ENCODE results near the gene SPDYE6. TPM values are rescaled to one million over a fixed set of nuclear protein-coding genes. Genes with fewer than 3 reads are reported as not detected.

Gene SPDYE6
- polyA plus RNA-seq, 3 donors, result 0.12 to 0.29 TPM; not detected in 1

DNA sequence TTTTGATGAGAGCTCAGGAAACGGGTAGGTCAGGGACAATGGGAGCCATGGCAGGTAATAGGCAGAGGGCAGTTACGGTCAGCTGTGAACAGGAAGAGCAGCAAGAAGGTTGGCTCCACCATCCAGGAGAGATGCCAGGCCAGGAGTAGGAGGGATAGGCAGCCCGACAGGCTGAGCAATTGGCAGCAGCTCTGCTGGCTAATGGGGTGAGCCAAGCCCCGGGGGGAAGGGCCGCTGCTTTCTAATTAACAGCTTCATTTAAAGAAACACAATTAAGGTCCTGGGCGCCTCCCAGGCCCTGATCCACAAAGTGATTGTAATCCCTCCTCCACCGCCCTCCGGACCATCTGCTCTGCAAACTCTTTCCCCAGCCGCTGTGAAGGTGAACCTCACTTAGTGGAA lies 45.8 kb downstream of the SPDYE6 start:
- Histone ChIP-seq H3K36me3 (replicated peaks in 1 of 2; ENCODE audit: control insufficient read depth in 1 of 2, insufficient read depth in 2 of 2, low read length in 2 of 2) (peaks cover 32 to 56% of the 10 kb centered on the region in 2 donors), H3K27me3 (ENCODE audit: control insufficient read depth in 2 of 2, insufficient read depth in 2 of 2, low read length in 2 of 2) (no peaks in the 10 kb centered on the region), H3K4me2 (replicated peaks; ENCODE audit: extremely low read depth, low read length, poor library complexity, severe bottlenecking) (no peak overlapping the region), H3K9ac (ENCODE audit: insufficient read depth, low read length, poor library complexity, severe bottlenecking) (no peak overlapping the region), H3K4me3 (replicated peaks in 1 of 3; ENCODE audit: low read depth in 2 of 3, low read length in 3 of 3) (no peak overlapping the region), H2AFZ (ENCODE audit: insufficient read depth, low read depth, low read length, poor library complexity, severe bottlenecking) (no peak overlapping the region), H3K79me2 (ENCODE audit: insufficient read depth, low read length) (no peaks in the 10 kb centered on the region), H3K27ac (ENCODE audit: low read depth in 1 of 2, low read length in 2 of 2) (no peak overlapping the region), H4K20me1 (ENCODE audit: insufficient read depth, low read length) (peaks cover 27% of the 10 kb centered on the region), H3K4me1 (ENCODE audit: control insufficient read depth in 1 of 2, insufficient read depth in 2 of 2, low read length in 2 of 2) (peaks cover 17 to 25% of the 10 kb centered on the region in 2 donors), H3K9me3 (replicated peaks in 1 of 2; ENCODE audit: control insufficient read depth in 1 of 2, insufficient read depth in 1 of 2, low read length in 2 of 2) (no peaks in the 10 kb centered on the region)
- TF ChIP-seq, protein P1, sequence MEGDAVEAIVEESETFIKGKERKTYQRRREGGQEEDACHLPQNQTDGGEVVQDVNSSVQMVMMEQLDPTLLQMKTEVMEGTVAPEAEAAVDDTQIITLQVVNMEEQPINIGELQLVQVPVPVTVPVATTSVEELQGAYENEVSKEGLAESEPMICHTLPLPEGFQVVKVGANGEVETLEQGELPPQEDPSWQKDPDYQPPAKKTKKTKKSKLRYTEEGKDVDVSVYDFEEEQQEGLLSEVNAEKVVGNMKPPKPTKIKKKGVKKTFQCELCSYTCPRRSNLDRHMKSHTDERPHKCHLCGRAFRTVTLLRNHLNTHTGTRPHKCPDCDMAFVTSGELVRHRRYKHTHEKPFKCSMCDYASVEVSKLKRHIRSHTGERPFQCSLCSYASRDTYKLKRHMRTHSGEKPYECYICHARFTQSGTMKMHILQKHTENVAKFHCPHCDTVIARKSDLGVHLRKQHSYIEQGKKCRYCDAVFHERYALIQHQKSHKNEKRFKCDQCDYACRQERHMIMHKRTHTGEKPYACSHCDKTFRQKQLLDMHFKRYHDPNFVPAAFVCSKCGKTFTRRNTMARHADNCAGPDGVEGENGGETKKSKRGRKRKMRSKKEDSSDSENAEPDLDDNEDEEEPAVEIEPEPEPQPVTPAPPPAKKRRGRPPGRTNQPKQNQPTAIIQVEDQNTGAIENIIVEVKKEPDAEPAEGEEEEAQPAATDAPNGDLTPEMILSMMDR (IDR thresholded peaks at IDR 0.05), result no peak
- peaks cover 0 to 2% (median 0%) of the 10 kb centered on the region in 7 donors for H3K9me3 Mint-ChIP-seq
- peak overlapping the region in 1 of 7 donors; percentile 73 for H3K27ac Mint-ChIP-seq
- intact Hi-C loops (cut with micrococcal nuclease), result no loop called here
- peaks cover 0 to 2% (median 0%) of the 10 kb centered on the region in 3 donors for H3K27me3 Mint-ChIP-seq (ENCODE audit: low read depth in 3 of 3)
- peaks cover 43 to 70% of the 10 kb centered on the region in 2 donors for H3K36me3 Mint-ChIP-seq
- H3K4me3 Mint-ChIP-seq, result no peak overlapping the region
- peaks cover 29% of the 10 kb centered on the region for H3K4me1 Mint-ChIP-seq
- no peak for DNase-seq
- 98% methylated on average over 7 of the region's 9 CpGs for WGBS (ENCODE audit: insufficient coverage)

DNA sequence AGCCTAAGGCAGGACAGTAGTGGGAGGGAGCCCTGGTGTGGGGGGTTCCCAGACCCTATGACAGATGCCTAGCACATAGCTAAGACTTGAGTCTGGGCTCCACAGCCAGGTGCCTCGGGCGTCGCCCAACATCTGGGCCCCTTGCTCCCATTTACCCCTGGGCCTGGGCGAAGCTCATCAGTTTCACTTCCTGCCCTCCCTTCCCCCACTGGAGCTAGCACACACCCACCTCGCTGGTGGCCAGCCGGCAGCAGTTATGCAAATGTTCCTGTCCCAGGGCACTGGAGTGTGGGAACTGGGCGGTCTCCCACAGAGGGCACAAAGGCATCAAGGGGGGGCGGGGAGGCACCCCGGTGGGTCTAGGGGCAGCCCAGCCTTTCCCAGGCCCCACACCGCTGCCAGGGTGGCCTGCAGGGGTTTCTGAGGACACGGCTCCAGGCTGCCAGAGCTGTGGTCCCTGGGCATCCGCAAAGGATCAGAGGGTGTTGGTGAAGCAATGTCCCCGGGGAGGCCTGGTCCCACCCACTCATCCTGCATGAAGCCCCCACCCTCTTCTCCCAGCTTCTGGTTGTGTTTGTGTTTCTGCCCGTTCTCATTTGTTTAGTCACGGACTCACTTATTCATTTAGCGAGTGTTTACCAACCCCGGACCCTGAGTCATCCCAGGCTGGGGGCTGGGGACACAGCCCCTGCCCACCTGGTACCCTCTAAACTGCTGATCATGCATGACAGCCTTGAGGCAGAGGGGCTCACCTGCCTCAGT lies 49.1 kb downstream of the SPDYE6 start:
- H3K27ac ChIP-seq (ENCODE audit: low read depth in 1 of 2, low read length in 2 of 2), result peak overlapping the region; percentile 48 to 83
- H3K9ac ChIP-seq (ENCODE audit: insufficient read depth, low read length, poor library complexity, severe bottlenecking), result peak overlapping the region; percentile 47
- H3K4me3 ChIP-seq (replicated peaks in 1 of 3; ENCODE audit: low read depth in 2 of 3, low read length in 3 of 3), result peak overlapping the region; percentile 0 to 73 (median 41)
- no peaks in the 10 kb centered on the region for H3K9me3 ChIP-seq (replicated peaks in 1 of 2; ENCODE audit: control insufficient read depth in 1 of 2, insufficient read depth in 1 of 2, low read length in 2 of 2)
- Mint-ChIP-seq H3K4me1 (peaks cover 34% of the 10 kb centered on the region), H3K9me3 (peaks cover 0 to 2% (median 0%) of the 10 kb centered on the region in 7 donors), H3K4me3 (peak overlapping the region; percentile 72 to 79), H3K36me3 (peaks cover 25 to 48% of the 10 kb centered on the region in 2 donors), H3K27me3 (ENCODE audit: low read depth in 3 of 3) (peaks cover 0 to 2% (median 0%) of the 10 kb centered on the region in 3 donors), H3K27ac (peak overlapping the region; percentile 11 to 87 (median 78))
- 1% methylated on average over 14 of the region's 17 CpGs for WGBS (ENCODE audit: insufficient coverage)
- no peaks in the 10 kb centered on the region for H3K79me2 ChIP-seq (ENCODE audit: insufficient read depth, low read length)
- no peaks in the 10 kb centered on the region for H3K27me3 ChIP-seq (ENCODE audit: control insufficient read depth in 2 of 2, insufficient read depth in 2 of 2, low read length in 2 of 2)
- TF ChIP-seq, protein P1 (IDR thresholded peaks at IDR 0.05), result no peak
- H4K20me1 ChIP-seq (ENCODE audit: insufficient read depth, low read length), result peaks cover 52% of the 10 kb centered on the region
- peak; percentile 68 to 70 (median 70) for DNase-seq
- peak overlapping the region; percentile 69 for H3K4me2 ChIP-seq (replicated peaks; ENCODE audit: extremely low read depth, low read length, poor library complexity, severe bottlenecking)
- H3K36me3 ChIP-seq (replicated peaks in 1 of 2; ENCODE audit: control insufficient read depth in 1 of 2, insufficient read depth in 2 of 2, low read length in 2 of 2), result peaks cover 22 to 38% of the 10 kb centered on the region in 2 donors
- intact Hi-C loops (cut with micrococcal nuclease), result loop anchor here in 1 of 2 donors (2.0 kb wide), 1 partner anchor 20 kb away; the partner anchor contains the start of gene SH2B2
- peak overlapping the region; percentile 66 for H2AFZ ChIP-seq (ENCODE audit: insufficient read depth, low read depth, low read length, poor library complexity, severe bottlenecking)
- peaks cover 22 to 35% of the 10 kb centered on the region in 2 donors for H3K4me1 ChIP-seq (ENCODE audit: control insufficient read depth in 1 of 2, insufficient read depth in 2 of 2, low read length in 2 of 2)
